Measurements from ENCODE around the gene ZNF593. TPM values are rescaled to one million over a fixed set of nuclear protein-coding genes. Genes with fewer than 3 reads are reported as not detected.

Gene ZNF593
- total and polyA plus RNA-seq, 9 of the 15 experiments (the other 6 are each of a cell fraction or from before 2014, with no cell fraction given), result 9.8 to 334 (median 48.2) TPM

DNA sequence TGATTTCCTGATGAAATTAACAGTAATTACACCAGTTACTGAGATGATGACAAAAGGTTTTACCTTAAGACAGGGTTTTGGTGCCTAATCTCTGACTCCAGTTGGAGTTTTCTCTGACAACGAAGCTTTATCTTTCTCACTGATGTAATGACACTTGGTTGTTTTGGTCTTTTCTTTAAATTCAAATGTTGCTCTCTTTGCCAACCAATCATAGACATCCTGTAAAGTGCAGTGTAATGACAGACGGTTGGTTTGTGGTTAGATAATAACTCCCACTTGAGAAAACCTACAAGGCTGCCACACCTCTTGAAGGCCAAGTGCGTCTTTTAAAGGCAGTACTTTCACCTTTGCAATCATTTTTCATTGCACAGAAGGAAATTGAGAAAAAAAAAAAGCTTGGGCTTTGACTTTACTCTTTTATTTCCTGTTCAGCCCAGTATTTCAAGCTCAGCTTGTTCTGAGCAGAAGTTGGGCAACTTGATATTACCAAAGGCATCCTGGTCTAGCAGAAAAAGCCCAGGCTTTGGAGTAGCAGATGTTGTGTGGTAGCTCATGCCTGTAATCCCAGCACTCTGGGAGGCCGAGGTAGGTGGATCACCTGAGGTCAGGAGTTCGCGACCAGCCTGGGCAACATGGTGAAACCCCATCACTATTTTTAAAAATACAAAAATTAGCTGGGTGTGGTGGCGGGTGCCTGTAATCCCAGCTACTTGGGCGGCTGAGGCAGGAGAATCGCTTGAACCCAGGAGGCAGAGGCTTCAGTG, 43.2 kb upstream of the ZNF593 start (continued):
- TF ChIP-seq GATAD2B (IDR thresholded peaks at IDR 0.05; ENCODE audit: borderline replicate concordance), result peak; percentile 100
- TF ChIP-seq ZSCAN29 (IDR thresholded peaks at IDR 0.05), result peak; percentile 29; the same call in 1 of the 2 replicates
- no peak for TF ChIP-seq CHD4 (IDR thresholded peaks at IDR 0.05; ENCODE audit: insufficient read depth, insufficient replicate concordance, low read depth, low read length, poor library complexity, severe bottlenecking)
- TF ChIP-seq TCF3 (CRISPR knock-in tag; IDR thresholded peaks at IDR 0.05), result peak; percentile 95
- TF ChIP-seq GATAD2A (IDR thresholded peaks at IDR 0.05), result no peak; the same call in 1 of the 2 replicates
- TF ChIP-seq NFRKB (IDR thresholded peaks at IDR 0.05; ENCODE audit: low read depth), result peak; percentile 79; the same call in 1 of the 2 replicates
- peak; percentile 22 to 48; a peak in 1 of 4 replicates for TF ChIP-seq TEAD1 (CRISPR knock-in tag; IDR thresholded peaks at IDR 0.05)
- peak; percentile 46 for TF ChIP-seq ZBTB17 (CRISPR knock-in tag; IDR thresholded peaks at IDR 0.05)
- 0 out of 2 replicates have a peak, but pooled peaks have one; percentile 34 for TF ChIP-seq GTF2A2 (tag; IDR thresholded peaks at IDR 0.05)
- no peak for TF ChIP-seq EWSR1 (IDR thresholded peaks at IDR 0.05; ENCODE audit: borderline replicate concordance, low read depth, partially characterized antibody)
- peak; percentile 89 for TF ChIP-seq MBD2 (IDR thresholded peaks at IDR 0.05; ENCODE audit: borderline replicate concordance, low read depth)
- TF ChIP-seq BRD9 (IDR thresholded peaks at IDR 0.05; ENCODE audit: low read depth, partially characterized antibody), result peak; percentile 91
- TF ChIP-seq EP400 (IDR thresholded peaks at IDR 0.05), result peak; percentile 98
- 0 out of 2 replicates have a peak, but pooled peaks have one; percentile 63 for TF ChIP-seq ARID2 (IDR thresholded peaks at IDR 0.05)
- TF ChIP-seq DIDO1 (tag; IDR thresholded peaks at IDR 0.05; ENCODE audit: low read depth), result no peak
- no peak; the same call in 1 of the 2 replicates for TF ChIP-seq DMBX1 (CRISPR knock-in tag; IDR thresholded peaks at IDR 0.05; ENCODE audit: borderline replicate concordance)
- peak; percentile 77 for TF ChIP-seq RBM25 (IDR thresholded peaks at IDR 0.05; ENCODE audit: low read depth, low read length, severe bottlenecking)
- TF ChIP-seq, protein P1, sequence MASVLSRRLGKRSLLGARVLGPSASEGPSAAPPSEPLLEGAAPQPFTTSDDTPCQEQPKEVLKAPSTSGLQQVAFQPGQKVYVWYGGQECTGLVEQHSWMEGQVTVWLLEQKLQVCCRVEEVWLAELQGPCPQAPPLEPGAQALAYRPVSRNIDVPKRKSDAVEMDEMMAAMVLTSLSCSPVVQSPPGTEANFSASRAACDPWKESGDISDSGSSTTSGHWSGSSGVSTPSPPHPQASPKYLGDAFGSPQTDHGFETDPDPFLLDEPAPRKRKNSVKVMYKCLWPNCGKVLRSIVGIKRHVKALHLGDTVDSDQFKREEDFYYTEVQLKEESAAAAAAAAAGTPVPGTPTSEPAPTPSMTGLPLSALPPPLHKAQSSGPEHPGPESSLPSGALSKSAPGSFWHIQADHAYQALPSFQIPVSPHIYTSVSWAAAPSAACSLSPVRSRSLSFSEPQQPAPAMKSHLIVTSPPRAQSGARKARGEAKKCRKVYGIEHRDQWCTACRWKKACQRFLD (CRISPR knock-in tag; IDR thresholded peaks at IDR 0.05), result peak; percentile 76; the same call in 1 of the 2 replicates
- TF ChIP-seq RBM22 (IDR thresholded peaks at IDR 0.05; ENCODE audit: low read depth, low read length, poor library complexity, severe bottlenecking), result no peak
- TF ChIP-seq ZNF764 (CRISPR knock-in tag; IDR thresholded peaks at IDR 0.05; ENCODE audit: low read depth), result no peak
- TF ChIP-seq SP1 (CRISPR knock-in tag; IDR thresholded peaks at IDR 0.05), result peak; percentile 77
- no peak for TF ChIP-seq GABPB2 (CRISPR knock-in tag; conservative IDR thresholded peaks at IDR 0.05)
- TF ChIP-seq YBX1 (IDR thresholded peaks at IDR 0.05), result no peak
- TF ChIP-seq MAFF (IDR thresholded peaks at IDR 0.05; ENCODE audit: low read length), result peak; percentile 88
- no peak for TF ChIP-seq ZNF124 (CRISPR knock-in tag; IDR thresholded peaks at IDR 0.05)
- peak; percentile 86 for TF ChIP-seq NEUROD1 (IDR thresholded peaks at IDR 0.05; ENCODE audit: borderline replicate concordance, low read depth, low read length, partially characterized antibody)
- peak; percentile 14 for TF ChIP-seq DDX20 (tag; IDR thresholded peaks at IDR 0.05; ENCODE audit: low read depth)
